Cardiac muscle cell (in vitro differentiated cells and primary cell): Measurements from ENCODE around the gene KCNAB3. TPM values are rescaled to one million over a fixed set of nuclear protein-coding genes. Genes with fewer than 3 reads are reported as not detected.

Source experiments
- DNase-seq, 2 donors: peaks; one replicate each; pipeline versions ENCODE4 v3.0.0 to v3.0.0-alpha.2; 2010 to 2017; ENCODE audit warnings: low read depth in 1 of 2, low spot score in 1 of 2
- H3K27ac ChIP-seq: fragments of 200-600 bp; sonication (generic); 2 replicates; pipeline ENCODE4 v1.5.1; 2016
- H3K27me3 ChIP-seq: fragments of 200-600 bp; sonication (generic); 2 replicates; pipeline ENCODE4 v1.6.0; 2016; ENCODE audit warnings: control low read depth
- H3K36me3 ChIP-seq: fragments of 200-600 bp; sonication (generic); 2 replicates; pipeline ENCODE4 v1.5.1; 2016; ENCODE audit warnings: control low read depth
- H3K4me1 ChIP-seq: fragments of 200-600 bp; sonication (generic); 2 replicates; pipeline ENCODE4 v1.8.1; 2017; ENCODE audit warnings: low read depth, mild to moderate bottlenecking, mixed run types
- H3K4me3 ChIP-seq: fragments of 200-600 bp; sonication (generic); 2 replicates; pipeline ENCODE4 v1.5.1; 2016; ENCODE audit warnings: mild to moderate bottlenecking
- H3K9me3 ChIP-seq: fragments of 200-600 bp; sonication (generic); 2 replicates; pipeline ENCODE4 v1.5.1; 2017; ENCODE audit warnings: low read depth, mild to moderate bottlenecking, control low read depth
- CTCF ChIP-seq: IDR thresholded peaks from 2 replicates; pipeline ENCODE4 v1.5.1; 2012; ENCODE audit warnings: low read depth, mild to moderate bottlenecking, low read length
- polyA plus RNA-seq: library from polyadenylated mRNA; unstranded; fragments of >200 nt; fragmentation: Nextera tagmentation; extraction: Ambion mirVana; gene quantifications from 2 replicates; pipeline ENCODE4 v1.2.1, GENCODE V29; 2016
- total RNA-seq: library from RNA; depleted of rRNA; stranded (reverse); fragments of >200 nt; gene quantifications from 2 replicates; pipeline ENCODE4 v1.2.3, GENCODE V29; 2016

The KCNAB3 gene
- total and polyA plus RNA-seq, 2 experiments from 2014 or later = 1.3 to 3.3 TPM

- H3K36me3 ChIP-seq = no peaks in the 10 kb centered on the region
- H3K4me1 ChIP-seq = peaks cover 11% of the 10 kb centered on the region
- no peak for DNase-seq
- H3K9me3 ChIP-seq = no peaks in the 10 kb centered on the region
- H3K4me3 ChIP-seq = peak overlapping the region; percentile 35
- H3K27ac ChIP-seq = peak overlapping the region; percentile 86
- no peak for TF ChIP-seq CTCF
- H3K27me3 ChIP-seq = no peaks in the 10 kb centered on the region
Observed at GRCh38 chr17:7916385-7916682, 13.3 kb downstream of the KCNAB3 start.

GRCh38 chr17:7915611-7916384 is 13.9 kb downstream of the KCNAB3 start, which contains the start of gene RNF227:
Gene RNF227, minus strand, starts transcription at chr17:7916289. Its CDS starts 94 bp downstream, at chr17:7916195.
- Histone ChIP-seq H3K4me3 (peak within 1 kb of the TSS; percentile 35), H3K9me3 (no peaks in the 10 kb centered on the region), H3K27ac (peak within 1 kb of the TSS; percentile 86)

GRCh38 chr17:7915179-7915610 is 14.5 kb downstream of the KCNAB3 start:
- Histone ChIP-seq H3K27me3 (no peaks in the 10 kb centered on the region), H3K4me3 (peak overlapping the region; percentile 35), H3K27ac (peak overlapping the region; percentile 86), H3K36me3 (peaks cover 5% of the 10 kb centered on the region), H3K4me1 (peaks cover 11% of the 10 kb centered on the region), H3K9me3 (no peaks in the 10 kb centered on the region)
- peak in 1 of 2 donors; percentile 54 for DNase-seq
- no peak for TF ChIP-seq CTCF

More at GRCh38 chr17:7915611-7916384, 13.9 kb downstream of the KCNAB3 start, which contains the start of gene RNF227:
- peak; percentile 95 to 99 for DNase-seq
- Histone ChIP-seq H3K4me1 (peaks cover 11% of the 10 kb centered on the region), H3K27me3 (no peaks in the 10 kb centered on the region), H3K36me3 (no peaks in the 10 kb centered on the region)
- no peak for TF ChIP-seq CTCF

- no peak overlapping the region for H3K27ac ChIP-seq
- H3K4me1 ChIP-seq = peaks cover 11% of the 10 kb centered on the region
- peak; percentile 76 to 85 for DNase-seq
- H3K4me3 ChIP-seq = no peak overlapping the region
- H3K9me3 ChIP-seq = no peaks in the 10 kb centered on the region
- peak; percentile 78 for TF ChIP-seq CTCF
- peaks cover 11% of the 10 kb centered on the region for H3K36me3 ChIP-seq
- no peaks in the 10 kb centered on the region for H3K27me3 ChIP-seq
Observed at GRCh38 chr17:7912927-7913524, 16.6 kb downstream of the KCNAB3 start.

GRCh38 chr17:7911116-7911515 is 18.5 kb downstream of the KCNAB3 start:
- no peak overlapping the region for H3K4me3 ChIP-seq
- no peak overlapping the region for H3K27ac ChIP-seq
- H3K27me3 ChIP-seq = no peaks in the 10 kb centered on the region
- H3K9me3 ChIP-seq = no peaks in the 10 kb centered on the region
- no peak for TF ChIP-seq CTCF
- H3K36me3 ChIP-seq = peaks cover 20% of the 10 kb centered on the region
- DNase-seq = no peak
- peaks cover 8% of the 10 kb centered on the region for H3K4me1 ChIP-seq
